ENCODE data around the gene TIAM2. TPM values are rescaled to one million over a fixed set of nuclear protein-coding genes. Genes with fewer than 3 reads are reported as not detected.

The TIAM2 gene
- total RNA-seq, 2 donors from 2014 or later, result 5.1 to 6.7 TPM

DNA sequence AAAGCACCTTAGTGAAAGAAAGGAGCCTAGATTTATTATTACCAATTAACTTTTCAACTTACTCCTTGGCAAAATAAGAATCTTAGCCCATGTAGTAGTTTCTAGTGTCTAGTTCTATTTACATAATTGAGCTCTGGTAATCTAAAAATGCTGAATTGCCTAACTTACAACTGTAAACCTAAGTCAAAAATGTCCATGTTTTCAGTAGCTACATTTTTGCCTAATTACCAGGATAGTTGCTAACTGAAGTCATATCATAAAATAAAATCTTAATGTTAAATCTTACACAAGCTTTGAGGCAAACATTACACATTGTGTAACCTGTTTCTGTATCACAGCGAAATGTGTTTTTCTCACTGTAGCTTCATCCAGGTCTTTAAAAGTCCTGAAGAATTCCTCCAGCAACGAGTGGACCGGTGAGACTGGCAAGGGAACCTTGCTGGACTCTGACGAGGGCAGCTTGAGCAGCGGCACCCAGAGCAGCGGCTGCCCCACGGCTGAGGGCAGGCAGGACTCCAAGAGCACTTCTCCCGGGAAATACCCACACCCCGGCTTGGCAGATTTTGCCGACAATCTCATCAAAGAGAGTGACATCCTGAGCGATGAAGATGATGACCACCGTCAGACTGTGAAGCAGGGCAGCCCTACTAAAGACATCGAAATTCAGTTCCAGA lies 261.1 kb downstream of the TIAM2 start:
- no peak overlapping the region for H3K9ac ChIP-seq (ENCODE audit: low read depth in 2 of 2, low read length in 2 of 2)
- H3K27me3 ChIP-seq, result no peaks in the 10 kb centered on the region
- H3K36me3 ChIP-seq, result no peaks in the 10 kb centered on the region
- no peak overlapping the region for H3K4me3 ChIP-seq
- TF ChIP-seq, protein P1, sequence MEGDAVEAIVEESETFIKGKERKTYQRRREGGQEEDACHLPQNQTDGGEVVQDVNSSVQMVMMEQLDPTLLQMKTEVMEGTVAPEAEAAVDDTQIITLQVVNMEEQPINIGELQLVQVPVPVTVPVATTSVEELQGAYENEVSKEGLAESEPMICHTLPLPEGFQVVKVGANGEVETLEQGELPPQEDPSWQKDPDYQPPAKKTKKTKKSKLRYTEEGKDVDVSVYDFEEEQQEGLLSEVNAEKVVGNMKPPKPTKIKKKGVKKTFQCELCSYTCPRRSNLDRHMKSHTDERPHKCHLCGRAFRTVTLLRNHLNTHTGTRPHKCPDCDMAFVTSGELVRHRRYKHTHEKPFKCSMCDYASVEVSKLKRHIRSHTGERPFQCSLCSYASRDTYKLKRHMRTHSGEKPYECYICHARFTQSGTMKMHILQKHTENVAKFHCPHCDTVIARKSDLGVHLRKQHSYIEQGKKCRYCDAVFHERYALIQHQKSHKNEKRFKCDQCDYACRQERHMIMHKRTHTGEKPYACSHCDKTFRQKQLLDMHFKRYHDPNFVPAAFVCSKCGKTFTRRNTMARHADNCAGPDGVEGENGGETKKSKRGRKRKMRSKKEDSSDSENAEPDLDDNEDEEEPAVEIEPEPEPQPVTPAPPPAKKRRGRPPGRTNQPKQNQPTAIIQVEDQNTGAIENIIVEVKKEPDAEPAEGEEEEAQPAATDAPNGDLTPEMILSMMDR (IDR thresholded peaks at IDR 0.05), result no peak
- H3K9me3 ChIP-seq, result no peaks in the 10 kb centered on the region
- intact Hi-C loops (cut with DNase I), result no loop called here
- no peaks in the 10 kb centered on the region for H3K4me1 ChIP-seq
- DNase-seq, result no peak
- no peak overlapping the region for H3K27ac ChIP-seq

DNA sequence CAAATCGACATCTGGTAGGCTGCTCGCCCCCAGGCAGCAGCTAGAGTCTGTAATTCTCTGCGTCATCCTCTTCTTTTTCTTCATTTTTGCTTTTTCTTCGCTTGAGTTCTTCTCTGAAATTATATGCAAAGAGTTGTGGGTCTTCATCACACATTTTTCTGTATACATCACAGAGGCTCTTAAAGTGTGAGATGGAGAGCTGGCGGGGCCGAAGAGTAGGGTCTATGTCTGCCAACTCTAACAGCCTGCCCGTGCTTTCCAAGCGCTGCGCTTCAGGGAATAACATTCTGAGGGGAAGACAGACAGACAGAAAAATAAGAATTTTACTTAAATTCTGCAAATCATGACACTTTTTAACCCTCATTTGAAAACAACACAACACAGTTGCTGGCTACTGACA lies 262.7 kb downstream of the TIAM2 start:
- TF ChIP-seq, protein P1 (IDR thresholded peaks at IDR 0.05), result no peak
- H3K36me3 ChIP-seq, result no peaks in the 10 kb centered on the region
- no peak overlapping the region for H3K9ac ChIP-seq (ENCODE audit: low read depth in 2 of 2, low read length in 2 of 2)
- no peak overlapping the region for H3K27ac ChIP-seq
- no peak overlapping the region for H3K4me3 ChIP-seq
- H3K9me3 ChIP-seq, result no peaks in the 10 kb centered on the region
- no peaks in the 10 kb centered on the region for H3K4me1 ChIP-seq
- intact Hi-C loops (cut with DNase I), result no loop called here
- no peak for DNase-seq
- H3K27me3 ChIP-seq, result no peaks in the 10 kb centered on the region

DNA sequence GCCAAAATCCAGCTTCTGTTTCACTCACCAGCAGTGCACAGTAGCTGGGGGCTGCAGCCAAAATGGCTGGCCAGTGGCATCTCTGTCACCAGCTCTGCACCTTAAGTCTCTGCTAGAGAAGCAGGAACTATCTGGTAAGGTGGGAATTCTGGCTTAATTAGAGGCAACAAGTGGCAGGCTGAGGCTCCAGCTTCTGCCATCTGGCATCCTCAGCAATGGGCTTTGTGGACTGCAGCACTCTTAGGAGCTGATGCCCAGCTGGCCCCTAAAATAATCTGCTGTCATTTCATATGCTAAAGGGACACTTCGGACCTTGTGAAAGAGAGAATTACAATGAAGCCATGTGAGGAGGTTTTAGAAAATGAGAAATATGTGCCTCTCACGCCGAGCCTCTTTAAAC lies 264.1 kb downstream of the TIAM2 start:
- H3K27me3 ChIP-seq, result no peaks in the 10 kb centered on the region
- no peak overlapping the region for H3K4me3 ChIP-seq
- TF ChIP-seq, protein P1 (IDR thresholded peaks at IDR 0.05), result no peak
- intact Hi-C loops (cut with DNase I), result no loop called here
- no peaks in the 10 kb centered on the region for H3K4me1 ChIP-seq
- no peaks in the 10 kb centered on the region for H3K9me3 ChIP-seq
- H3K9ac ChIP-seq (ENCODE audit: low read depth in 2 of 2, low read length in 2 of 2), result no peak overlapping the region
- H3K36me3 ChIP-seq, result no peaks in the 10 kb centered on the region
- H3K27ac ChIP-seq, result no peak overlapping the region
- no peak for DNase-seq

DNA sequence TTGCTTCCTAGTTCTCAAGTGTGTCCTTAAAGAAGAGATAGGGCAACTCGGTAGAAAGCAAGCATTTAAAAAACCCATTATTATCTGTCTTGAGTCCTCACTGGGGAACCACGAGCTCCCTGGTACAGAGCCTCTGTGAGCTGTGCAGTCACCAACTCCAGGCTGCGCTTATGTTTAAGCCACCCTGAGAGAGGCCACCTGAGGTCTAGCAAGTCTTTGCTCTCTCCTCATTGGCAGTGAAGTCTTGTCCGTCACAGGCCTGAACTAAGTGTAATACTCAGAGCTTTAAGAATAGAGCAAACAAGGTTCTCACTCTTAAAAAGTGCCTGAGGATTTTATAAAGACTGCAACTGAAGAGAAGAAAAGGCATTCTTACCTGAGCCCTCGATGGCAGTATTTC lies 264.8 kb downstream of the TIAM2 start:
- Histone ChIP-seq H3K36me3 (no peaks in the 10 kb centered on the region), H3K9me3 (no peaks in the 10 kb centered on the region), H3K27me3 (no peaks in the 10 kb centered on the region), H3K27ac (no peak overlapping the region), H3K4me3 (no peak overlapping the region), H3K9ac (ENCODE audit: low read depth in 2 of 2, low read length in 2 of 2) (no peak overlapping the region), H3K4me1 (no peaks in the 10 kb centered on the region)
- intact Hi-C loops (cut with DNase I), result no loop called here
- DNase-seq, result no peak
- TF ChIP-seq, protein P1 (IDR thresholded peaks at IDR 0.05), result no peak

DNA sequence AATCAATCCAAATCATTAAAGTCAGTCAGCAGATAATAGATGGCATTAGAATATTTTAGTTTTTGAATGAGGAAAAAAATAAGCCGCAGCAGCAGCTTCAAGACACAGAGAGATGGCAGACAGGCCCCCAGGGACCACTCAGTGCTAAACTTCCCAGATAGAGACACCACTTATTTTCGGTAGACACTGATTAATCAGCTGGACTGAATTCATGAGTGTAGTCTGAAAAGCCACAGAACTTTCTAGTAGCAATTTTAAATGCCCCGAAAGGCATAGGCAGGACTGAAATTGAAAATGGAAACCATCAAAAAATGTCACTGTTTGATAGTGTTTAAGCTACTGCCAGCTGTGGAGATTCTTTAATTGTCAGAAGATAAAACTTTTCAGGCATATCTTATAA lies 265.6 kb downstream of the TIAM2 start:
- Histone ChIP-seq H3K9me3 (no peaks in the 10 kb centered on the region), H3K36me3 (no peaks in the 10 kb centered on the region), H3K9ac (ENCODE audit: low read depth in 2 of 2, low read length in 2 of 2) (no peak overlapping the region), H3K27me3 (no peaks in the 10 kb centered on the region), H3K4me1 (no peaks in the 10 kb centered on the region), H3K4me3 (no peak overlapping the region), H3K27ac (no peak overlapping the region)
- intact Hi-C loops (cut with DNase I), result no loop called here
- DNase-seq, result no peak
- TF ChIP-seq, protein P1 (IDR thresholded peaks at IDR 0.05), result no peak
